Activated T-cell treated with anti-CD3 and anti-CD28 coated beads for 24 hours (primary cell): Measurements from ENCODE around the gene MTNR1B.

Source experiments
- DNase-seq: peaks from one replicate; pipeline ENCODE4 v3.0.0-alpha.2; 2020; ENCODE audit warnings: low read depth

Gene MTNR1B

DNA sequence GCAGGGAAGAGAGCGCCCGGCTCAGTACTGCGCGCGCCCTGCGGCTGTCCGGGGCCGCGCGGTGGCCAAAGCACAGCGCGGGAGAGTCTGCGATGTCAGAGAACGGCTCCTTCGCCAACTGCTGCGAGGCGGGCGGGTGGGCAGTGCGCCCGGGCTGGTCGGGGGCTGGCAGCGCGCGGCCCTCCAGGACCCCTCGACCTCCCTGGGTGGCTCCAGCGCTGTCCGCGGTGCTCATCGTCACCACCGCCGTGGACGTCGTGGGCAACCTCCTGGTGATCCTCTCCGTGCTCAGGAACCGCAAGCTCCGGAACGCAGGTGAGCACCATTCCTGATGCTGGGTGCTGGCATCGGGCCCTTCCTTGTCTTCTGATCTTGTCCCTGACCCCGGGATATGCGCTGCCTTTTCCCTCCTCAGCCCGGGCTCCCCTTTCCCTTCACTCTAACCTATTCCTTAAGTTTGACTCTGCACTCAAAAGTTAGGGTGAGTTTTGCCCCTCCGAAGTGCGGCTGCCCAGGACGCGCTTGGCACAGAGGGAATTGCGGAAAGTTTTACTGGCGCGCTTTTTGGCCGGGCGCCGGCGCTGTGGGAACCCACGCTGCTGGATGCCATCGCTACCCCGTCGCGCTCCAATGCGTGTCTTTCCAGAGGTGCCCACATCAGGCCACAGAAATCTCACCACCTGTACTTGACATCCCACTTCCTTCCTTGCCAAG, at the start of gene MTNR1B:
TSS of gene MTNR1B (plus strand) at position 18 of the 714 bp plus-strand sequence. CDS start at position 93, 75 bp downstream.
- no peak for DNase-seq

GRCh38 chr11:92920331-92920730, 49.1 kb upstream of the MTNR1B start:
- no peak for DNase-seq

- no peak for DNase-seq
Observed at GRCh38 chr11:92922731-92923130, 46.7 kb upstream of the MTNR1B start.

- DNase-seq, result no peak
Observed at GRCh38 chr11:92929246-92929645, 40.2 kb upstream of the MTNR1B start.

DNA sequence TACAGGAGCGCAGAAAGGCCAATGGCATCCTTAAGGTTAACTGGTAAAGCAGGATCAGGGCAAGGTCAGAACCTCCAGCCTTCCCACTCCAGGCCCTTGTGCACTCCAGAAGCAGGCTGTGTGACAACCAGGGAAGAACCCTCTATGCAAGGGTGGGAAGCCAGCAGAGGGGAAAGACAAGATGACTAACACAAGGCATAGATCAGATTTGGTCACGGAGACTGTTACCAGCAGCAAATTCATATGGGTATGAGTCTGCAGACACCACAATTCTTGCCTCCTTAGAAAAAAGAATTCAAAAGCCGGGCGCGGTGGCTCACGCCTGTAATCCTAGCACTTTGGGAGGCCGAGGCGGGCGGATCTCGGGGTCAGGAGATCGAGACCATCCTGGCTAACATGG, 39.8 kb upstream of the MTNR1B start:
- DNase-seq, result no peak

GRCh38 chr11:92931746-92932422, 37.6 kb upstream of the MTNR1B start:
- no peak for DNase-seq

GRCh38 chr11:92939305-92939704, 30.1 kb upstream of the MTNR1B start:
- no peak for DNase-seq

- DNase-seq, result no peak
Observed at GRCh38 chr11:92941676-92942571, 27.5 kb upstream of the MTNR1B start.

DNA sequence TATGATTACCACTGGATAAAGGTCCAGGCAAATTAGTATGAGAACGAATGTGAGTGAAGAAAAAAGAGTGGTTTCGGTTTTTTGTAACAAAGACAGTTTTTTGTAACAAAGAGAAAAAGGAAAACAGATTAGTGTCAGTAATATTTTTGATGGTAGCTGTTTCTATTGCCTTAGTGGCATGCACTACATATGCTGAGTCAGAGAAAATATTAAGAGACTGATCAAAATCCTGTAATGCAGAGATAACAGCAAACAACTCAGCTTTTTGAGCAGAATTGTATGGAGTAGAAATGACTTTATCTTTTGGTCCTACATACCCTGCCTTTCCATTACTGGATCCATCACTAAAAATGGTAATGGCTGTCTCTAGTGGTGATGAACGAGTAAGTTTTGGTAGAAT, 22.7 kb upstream of the MTNR1B start:
- DNase-seq, result no peak

DNA sequence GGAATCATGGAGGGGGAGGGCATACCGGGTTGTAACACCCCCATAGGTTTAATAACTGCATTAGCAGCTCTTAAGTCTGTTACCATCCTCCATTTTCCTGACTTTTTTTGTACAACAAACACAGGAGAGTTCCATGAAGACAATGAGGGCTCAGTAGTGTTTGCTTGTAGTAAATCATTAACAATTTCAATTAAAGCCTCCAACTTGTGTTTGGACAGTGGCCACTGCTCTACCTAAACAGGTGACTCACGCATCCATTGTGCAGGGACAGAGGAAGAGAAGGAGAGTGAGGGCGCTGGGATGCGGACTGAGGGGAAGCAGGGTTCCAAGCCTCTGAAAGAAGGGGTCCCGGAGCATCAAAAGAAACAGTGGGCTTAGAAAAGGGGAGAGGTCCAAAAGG, 21.3 kb upstream of the MTNR1B start:
- no peak for DNase-seq

DNA sequence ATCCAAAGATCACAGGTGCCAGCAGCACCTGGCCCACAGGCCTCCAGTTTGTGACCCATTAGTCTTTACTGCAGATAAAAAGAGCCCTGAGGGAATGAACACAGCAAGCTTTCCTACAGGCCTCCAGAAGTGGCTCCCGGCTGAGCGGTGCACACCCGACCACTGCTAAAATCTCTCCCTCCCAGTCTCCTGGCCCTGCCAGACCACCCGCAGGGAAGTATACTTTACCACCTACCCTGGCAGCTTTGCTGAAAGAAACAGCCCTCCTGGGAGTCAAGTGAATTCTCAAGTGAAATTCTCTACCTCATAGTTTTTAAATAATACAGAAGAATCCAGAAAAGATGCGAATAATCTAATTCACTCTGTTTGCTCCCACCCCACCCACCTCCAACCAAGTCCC, 15.4 kb upstream of the MTNR1B start:
- no peak for DNase-seq

- DNase-seq, result no peak
Observed at GRCh38 chr11:92955860-92956259, 13.6 kb upstream of the MTNR1B start.

- no peak for DNase-seq
Observed at GRCh38 chr11:92960886-92961285, 8.6 kb upstream of the MTNR1B start.

DNA sequence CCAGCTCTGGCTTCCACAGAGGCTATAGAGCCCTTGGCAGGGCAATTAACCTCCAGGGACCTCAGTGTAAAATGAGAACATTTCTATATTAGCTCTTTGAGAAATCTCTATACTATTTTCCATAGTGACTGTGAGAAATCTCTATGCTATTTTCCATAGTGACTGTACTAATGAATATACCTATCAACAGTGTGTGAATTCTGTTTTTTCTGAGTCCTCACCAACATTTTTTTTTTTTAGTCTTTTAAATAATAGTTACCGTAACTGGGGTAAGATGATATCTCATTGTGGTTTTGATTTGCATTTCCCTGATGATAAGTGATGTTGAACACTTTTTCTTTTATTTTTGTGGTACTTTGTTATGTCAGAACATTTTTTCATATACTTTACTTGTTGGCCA, 7.0 kb upstream of the MTNR1B start:
- DNase-seq, result no peak

DNA sequence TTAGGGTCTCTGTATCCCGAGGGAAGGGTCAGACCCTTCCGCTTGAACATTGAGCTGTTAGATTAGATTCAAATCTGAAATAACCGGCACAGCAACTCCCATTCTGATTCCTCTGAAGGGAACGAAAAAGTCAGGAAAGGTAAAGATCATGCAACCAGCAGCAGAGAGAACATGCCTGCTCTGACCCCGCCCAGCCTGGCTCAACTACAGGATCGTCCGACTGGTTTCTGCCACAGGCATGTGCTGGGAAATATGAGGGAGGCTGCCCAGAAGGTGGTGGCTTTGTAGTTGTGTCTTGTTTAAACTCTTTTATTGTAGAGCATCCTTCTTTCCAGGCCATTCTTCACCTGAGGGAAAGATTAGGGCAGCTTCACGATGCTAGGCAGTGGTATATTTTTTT, 5.0 kb upstream of the MTNR1B start:
- DNase-seq, result no peak

DNA sequence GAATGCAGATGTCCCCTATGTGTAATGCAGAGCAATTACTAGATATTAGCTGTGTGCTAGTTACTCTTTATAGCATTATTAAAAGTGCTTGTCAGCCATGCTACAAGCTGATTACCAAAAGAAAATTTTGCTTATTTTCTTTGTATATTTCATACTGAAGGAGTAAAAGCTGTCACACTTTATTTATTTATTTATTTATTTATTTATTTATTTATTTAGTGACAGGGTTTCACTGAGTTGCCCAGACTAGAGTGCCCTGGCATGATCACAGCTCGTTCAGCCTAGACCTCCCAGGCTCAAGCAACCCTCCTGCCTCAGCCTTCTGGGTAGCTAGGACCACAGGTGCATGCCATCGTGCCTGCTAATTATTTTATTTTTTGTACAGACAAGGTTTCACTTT, 4.3 kb upstream of the MTNR1B start:
- no peak for DNase-seq

GRCh38 chr11:92967178-92967577, 2.3 kb upstream of the MTNR1B start:
- no peak for DNase-seq

DNA sequence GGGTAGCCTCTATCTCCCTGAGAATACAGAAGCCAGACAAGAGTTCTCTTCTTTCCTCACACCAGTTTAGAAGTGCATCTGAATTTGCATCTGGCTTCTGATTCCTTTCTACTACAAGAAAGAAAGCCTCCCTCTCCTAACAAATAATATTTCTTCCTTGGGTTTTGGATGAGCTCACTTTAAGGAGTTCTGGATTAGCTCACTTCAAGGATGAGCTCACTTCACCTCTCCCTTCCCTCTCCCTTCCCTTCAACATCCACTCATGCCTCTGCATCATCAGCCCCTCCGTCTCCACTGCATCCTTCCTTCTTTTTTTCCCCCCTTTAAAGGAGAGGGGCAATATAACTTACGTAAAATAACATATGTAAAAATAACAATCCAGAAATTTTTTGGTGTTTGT, 1.6 kb upstream of the MTNR1B start:
- no peak for DNase-seq

GRCh38 chr11:92969293-92969633, 188 bp upstream of the MTNR1B start:
- DNase-seq, result no peak

GRCh38 chr11:92972248-92972647, 2.8 kb downstream of the MTNR1B start:
- no peak for DNase-seq

DNA sequence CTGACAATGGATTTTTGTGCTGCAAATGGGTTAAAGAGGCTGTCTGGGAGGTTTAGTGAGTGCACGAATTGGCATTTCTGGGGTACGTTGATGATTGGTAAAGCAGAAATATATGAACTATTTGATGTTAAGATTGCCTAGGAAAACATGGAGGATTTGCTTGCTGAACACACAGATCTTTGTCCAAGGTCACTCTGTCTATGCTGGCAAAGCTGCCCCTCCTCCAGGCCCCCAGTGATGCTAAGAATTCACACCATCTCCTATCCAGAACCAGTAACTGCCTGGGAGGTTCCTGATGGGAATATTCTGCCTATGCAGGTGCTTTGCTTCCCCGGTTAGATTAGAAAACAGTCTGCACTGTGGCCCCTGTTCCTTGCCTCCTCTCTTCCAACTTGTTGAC, 5.8 kb downstream of the MTNR1B start:
- DNase-seq, result no peak

GRCh38 chr11:92976681-92977080, 7.2 kb downstream of the MTNR1B start:
- DNase-seq, result no peak

DNA sequence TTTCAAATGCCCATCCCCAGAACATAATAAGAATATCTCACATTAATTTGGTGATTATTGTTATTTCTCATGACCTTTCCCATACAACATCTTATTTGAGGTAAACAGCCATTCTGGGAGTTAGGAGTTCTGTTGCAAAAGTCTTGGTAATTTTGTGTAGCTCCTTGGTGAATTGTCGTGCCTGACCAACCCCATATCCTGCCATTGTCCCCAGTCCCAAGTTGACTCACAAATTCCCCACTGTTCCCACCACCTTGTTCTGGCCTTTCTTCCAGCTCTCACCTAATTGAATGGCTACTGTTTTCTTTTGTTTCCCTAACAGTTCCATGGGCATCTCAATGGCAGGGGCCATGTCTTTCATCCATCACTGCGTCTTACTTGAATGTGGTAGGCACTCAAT, 8.0 kb downstream of the MTNR1B start:
- no peak for DNase-seq
